Endodermal cell (in vitro differentiated cells): ENCODE results near the gene SLC4A8. TPM values are rescaled to one million over a fixed set of nuclear protein-coding genes. Genes with fewer than 3 reads are reported as not detected.

Experiments
- DNase-seq: peaks from one replicate; pipeline ENCODE4 v3.0.0-alpha.2; 2017
- H3K27ac ChIP-seq: 2 replicates; pipeline ENCODE4 v1.5.1; 2013; ENCODE audit warnings: mild to moderate bottlenecking, low read depth, low read length, moderate library complexity
- H3K27me3 ChIP-seq: 2 replicates; pipeline ENCODE4 v1.6.1; 2013; ENCODE audit warnings: mild to moderate bottlenecking, low read length, moderate library complexity; ENCODE audit not compliant: insufficient read depth, control insufficient read depth, poor library complexity, severe bottlenecking
- H3K36me3 ChIP-seq: 2 replicates; pipeline ENCODE4 v1.7.0; 2013; ENCODE audit warnings: mild to moderate bottlenecking, low read length, moderate library complexity; ENCODE audit not compliant: control insufficient read depth, insufficient read depth
- H3K4me1 ChIP-seq: one replicate; pipeline ENCODE4 v1.7.0; 2013; ENCODE audit warnings: low read length; ENCODE audit not compliant: control insufficient read depth, insufficient read depth
- H3K4me3 ChIP-seq: 2 replicates; pipeline ENCODE4 v1.5.1; 2013; ENCODE audit warnings: mild to moderate bottlenecking, low read length, moderate library complexity
- H3K9ac ChIP-seq: 2 replicates; pipeline ENCODE4 v1.6.1; 2013; ENCODE audit warnings: mild to moderate bottlenecking, low read length, moderate library complexity; ENCODE audit not compliant: poor library complexity, severe bottlenecking; ENCODE audit errors: extremely low read depth
- H3K9me3 ChIP-seq: 2 replicates; pipeline ENCODE4 v1.6.1; 2013; ENCODE audit warnings: mild to moderate bottlenecking, low read length, moderate library complexity; ENCODE audit not compliant: control insufficient read depth
- H3K27ac Mint-ChIP-seq: 2 replicates; pipeline ENCODE4 v1.8.0; 2020; ENCODE audit warnings: mixed read lengths
- H3K27me3 Mint-ChIP-seq: 2 replicates; pipeline ENCODE4 v1.8.0; 2021; ENCODE audit warnings: mild to moderate bottlenecking, mixed read lengths; ENCODE audit not compliant: insufficient read depth
- H3K36me3 Mint-ChIP-seq: 2 replicates; pipeline ENCODE4 v1.8.0; 2020; ENCODE audit warnings: low read depth, mixed read lengths
- H3K4me1 Mint-ChIP-seq: 2 replicates; pipeline ENCODE4 v1.8.0; 2020; ENCODE audit warnings: mixed read lengths
- H3K4me3 Mint-ChIP-seq: 2 replicates; pipeline ENCODE4 v1.8.0; 2020; ENCODE audit warnings: mild to moderate bottlenecking, moderate library complexity, mixed read lengths
- H3K9me3 Mint-ChIP-seq: 2 replicates; pipeline ENCODE4 v1.8.0; 2020; ENCODE audit warnings: mild to moderate bottlenecking, mixed read lengths
- CTCF ChIP-seq: fragments of 200-600 bp; sonication (generic); conservative IDR thresholded peaks from 2 replicates; pipeline ENCODE4 v1.5.0; 2021; ENCODE audit warnings: antibody characterized with exemption, mild to moderate bottlenecking
- WGBS, 2 experiments: methylation state at CpG; one replicate each; pipeline versions ENCODE4 v1.1.5 to v1.1.7; 2013; ENCODE audit warnings: missing lambda C conversion rate in 2 of 2, mixed read lengths in 1 of 2; ENCODE audit not compliant: insufficient coverage in 1 of 2, insufficient read length in 1 of 2; 5-methylcytosine and 5-hydroxymethylcytosine counted together
- total RNA-seq, 2 donors: library from RNA; stranded (reverse); fragmentation: NEBNext Ultra II Directional in 1 of 2; extraction: Animal tissue kit (Norgen Biotek cat#: 25700) in 1 of 2; gene quantifications; 2 replicates in 1 of 2; 3 replicates in 1 of 2; pipeline ENCODE4 v1.2.1, GENCODE V29; 2021

SLC4A8 gene
- total RNA-seq, 2 donors from 2014 or later = 25.8 to 26.4 TPM

- peaks cover 5% of the 10 kb centered on the region for H3K4me1 ChIP-seq
- peaks cover 4% of the 10 kb centered on the region for H3K9me3 Mint-ChIP-seq
- no peak overlapping the region for H3K27ac Mint-ChIP-seq
- H3K9me3 ChIP-seq = no peaks in the 10 kb centered on the region
- no peak overlapping the region for H3K4me3 Mint-ChIP-seq
- H3K27me3 Mint-ChIP-seq = no peaks in the 10 kb centered on the region
- peak overlapping the region; percentile 84 for H3K27ac ChIP-seq
- H3K36me3 Mint-ChIP-seq = no peaks in the 10 kb centered on the region
- peaks cover 13% of the 10 kb centered on the region for H3K4me1 Mint-ChIP-seq
- peak; percentile 57 for TF ChIP-seq CTCF
- H3K9ac ChIP-seq = no peak overlapping the region
- no peak overlapping the region for H3K4me3 ChIP-seq
- WGBS, 2 experiments = 45 to 50% methylated on average over 4 to 8 of the region's 11 CpGs
- H3K27me3 ChIP-seq = no peaks in the 10 kb centered on the region
- no peaks in the 10 kb centered on the region for H3K36me3 ChIP-seq
- DNase-seq = peak; percentile 63
Observed at GRCh38 chr12:51419425-51420193, 5.0 kb upstream of the SLC4A8 start.

GRCh38 chr12:51421266-51421884 is 3.3 kb upstream of the SLC4A8 start:
- Histone ChIP-seq H3K9me3 (no peaks in the 10 kb centered on the region), H3K27me3 (no peaks in the 10 kb centered on the region), H3K9ac (no peak overlapping the region), H3K27ac (no peak overlapping the region), H3K36me3 (no peaks in the 10 kb centered on the region), H3K4me1 (peaks cover 5% of the 10 kb centered on the region), H3K4me3 (no peak overlapping the region)
- 52 to 63% methylated on average over 3 to 5 of the region's 5 CpGs for WGBS, 2 experiments
- no peak overlapping the region for H3K4me3 Mint-ChIP-seq
- peaks cover 4% of the 10 kb centered on the region for H3K9me3 Mint-ChIP-seq
- H3K27me3 Mint-ChIP-seq = no peaks in the 10 kb centered on the region
- H3K27ac Mint-ChIP-seq = no peak overlapping the region
- H3K36me3 Mint-ChIP-seq = no peaks in the 10 kb centered on the region
- peaks cover 25% of the 10 kb centered on the region for H3K4me1 Mint-ChIP-seq
- peak; percentile 92 for DNase-seq
- peak; percentile 93 for TF ChIP-seq CTCF

- H3K4me1 Mint-ChIP-seq = peaks cover 47% of the 10 kb centered on the region
- H3K27ac ChIP-seq = peak overlapping the region; percentile 80
- no peaks in the 10 kb centered on the region for H3K36me3 ChIP-seq
- peak overlapping the region; percentile 71 for H3K4me3 ChIP-seq
- no peaks in the 10 kb centered on the region for H3K27me3 ChIP-seq
- H3K9ac ChIP-seq = no peak overlapping the region
- no peak for TF ChIP-seq CTCF
- H3K9me3 ChIP-seq = no peaks in the 10 kb centered on the region
- peaks cover 4% of the 10 kb centered on the region for H3K9me3 Mint-ChIP-seq
- WGBS, 2 experiments = 43 to 46% methylated on average over 7 to 9 of the region's 10 CpGs
- H3K4me1 ChIP-seq = peaks cover 10% of the 10 kb centered on the region
- no peaks in the 10 kb centered on the region for H3K36me3 Mint-ChIP-seq
- H3K4me3 Mint-ChIP-seq = peak overlapping the region; percentile 63
- H3K27me3 Mint-ChIP-seq = no peaks in the 10 kb centered on the region
- no peak overlapping the region for H3K27ac Mint-ChIP-seq
- DNase-seq = no peak
Observed at GRCh38 chr12:51424094-51424661, 453 bp upstream of the SLC4A8 start.
